ENCODE measurements around the gene ARSI.
"Not testable (repeated sequence)": the region's sequence is repeated elsewhere in the genome, so short reads cannot be mapped to it uniquely, and the experiment has no call there.

ARSI gene

GRCh38 chr5:150248493-150248892, 54.2 kb downstream of the ARSI start:
- not testable (repeated sequence) for DNase-seq (ENCODE audit: low read depth, low spot score)

- DNase-seq (ENCODE audit: low read depth, low spot score), result no peak
These were observed 55.0 kb downstream of the ARSI start for GRCh38 chr5:150247726-150248125.

DNA sequence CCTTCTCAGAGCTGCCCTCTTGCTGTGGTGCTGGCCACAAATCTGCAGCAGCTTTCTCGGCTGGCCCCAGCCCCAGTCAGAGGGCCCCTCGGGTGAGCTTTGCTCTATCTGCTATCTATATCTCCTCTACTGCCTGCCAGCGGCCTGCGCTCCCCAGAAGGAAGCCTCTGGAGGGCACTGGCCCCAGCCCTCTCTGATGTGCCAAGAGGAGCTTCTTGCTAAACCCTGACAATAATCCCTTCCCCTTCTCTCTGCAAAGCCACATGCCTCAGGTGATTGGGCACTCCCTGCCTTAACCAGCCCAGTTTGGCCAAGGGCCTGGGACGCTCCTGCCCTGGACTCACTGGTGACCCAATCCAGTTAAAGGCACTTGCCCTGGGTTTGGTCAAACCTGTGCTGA, 55.9 kb downstream of the ARSI start:
- no peak for DNase-seq (ENCODE audit: low read depth, low spot score)

- DNase-seq (ENCODE audit: low read depth, low spot score), result no peak
These were observed 56.3 kb downstream of the ARSI start for GRCh38 chr5:150246429-150246828.
